Sigmoid colon (tissue), 7 donors: ENCODE measurements around the gene SBSN. TPM values are rescaled to one million over a fixed set of nuclear protein-coding genes. Genes with fewer than 3 reads are reported as not detected.

Experiments
- DNase-seq: peaks from one replicate; pipeline ENCODE4 v3.0.0-alpha.2; 2019
- H3K27ac ChIP-seq, 4 donors: fragments of 200-600 bp; sonication (generic); one replicate each; pipeline ENCODE4 v1.5.1; 2016 to 2019; ENCODE audit warnings: mild to moderate bottlenecking in 1 of 4
- H3K27me3 ChIP-seq, 3 donors: fragments of 200-600 bp; sonication (generic); one replicate each; pipeline ENCODE4 v1.5.1; 2019; ENCODE audit warnings: mild to moderate bottlenecking in 1 of 3
- H3K36me3 ChIP-seq, 4 donors: fragments of 200-600 bp; sonication (generic); one replicate each; pipeline ENCODE4 v1.5.1; 2016 to 2019
- H3K4me1 ChIP-seq, 4 donors: fragments of 200-600 bp; sonication (generic); one replicate each; pipeline ENCODE4 v1.5.1; 2017 to 2019
- H3K4me3 ChIP-seq, 4 donors: fragments of 200-600 bp; sonication (generic); one replicate each; pipeline ENCODE4 v1.5.1; 2017 to 2019; ENCODE audit warnings: mild to moderate bottlenecking in 2 of 4, moderate library complexity in 1 of 4
- H3K9me3 ChIP-seq, 4 donors: fragments of 200-600 bp in 3 of 4; sonication (generic) in 3 of 4; one replicate each; pipeline versions ENCODE4 v1.5.1 to v1.6.1; 2013 to 2019
- CTCF ChIP-seq, 4 experiments: fragments of 450-650 bp in 3 of 4; fragments of 200-600 bp in 1 of 4; IDR thresholded peaks; one replicate each; pipeline ENCODE4 v1.5.1; 2016 to 2019; ENCODE audit warnings: antibody characterized with exemption in 4 of 4, mild to moderate bottlenecking in 3 of 4, moderate library complexity in 2 of 4
- EP300 ChIP-seq, 4 donors: sonication (generic); formaldehyde crosslinking; IDR thresholded peaks; one replicate each; pipeline ENCODE4 v1.6.1; 2017; ENCODE audit warnings: antibody characterized with exemption in 4 of 4
- POLR2A ChIP-seq, 2 donors: fragments of 450-650 bp; IDR thresholded peaks; one replicate each; pipeline ENCODE4 v1.6.1; 2016; ENCODE audit warnings: antibody characterized with exemption in 2 of 2, mild to moderate bottlenecking in 2 of 2, moderate library complexity in 2 of 2
- POLR2AphosphoS5 ChIP-seq, 4 donors: sonication (generic); formaldehyde crosslinking; IDR thresholded peaks; one replicate each; pipeline ENCODE4 v1.6.1; 2017; ENCODE audit warnings: antibody characterized with exemption in 4 of 4
- WGBS, 2 donors: extraction: QIAGEN DNeasy Blood & Tissue Kit; methylation state at CpG; one replicate each; pipeline ENCODE4 v1.1.7; 2013; 5-methylcytosine and 5-hydroxymethylcytosine counted together
- intact Hi-C: fragments of 100-400 bp; cut with DNase I; formaldehyde crosslinking; loops from one replicate; pipeline ENCODE4 v1.15.1; 2023
- polyA plus RNA-seq, 3 donors: library from polyadenylated mRNA; stranded (reverse); fragments of 200-250 nt; gene quantifications; one replicate each; pipeline ENCODE4 v1.2.3, GENCODE V29; 2013
- total RNA-seq, 4 donors: library from RNA; depleted of rRNA; stranded (reverse); fragments of >200 nt; gene quantifications; one replicate each; pipeline ENCODE4 v1.1.0, GENCODE V29; 2016
- donor health status: healthy with polysubstance abuse.
- donor health status: Bipolar disorder and iron deficiency.
- donor health status: healthy.

The SBSN gene
- total and polyA plus RNA-seq, 7 donors: 0.17 to 1.2 TPM; not detected in 5

DNA sequence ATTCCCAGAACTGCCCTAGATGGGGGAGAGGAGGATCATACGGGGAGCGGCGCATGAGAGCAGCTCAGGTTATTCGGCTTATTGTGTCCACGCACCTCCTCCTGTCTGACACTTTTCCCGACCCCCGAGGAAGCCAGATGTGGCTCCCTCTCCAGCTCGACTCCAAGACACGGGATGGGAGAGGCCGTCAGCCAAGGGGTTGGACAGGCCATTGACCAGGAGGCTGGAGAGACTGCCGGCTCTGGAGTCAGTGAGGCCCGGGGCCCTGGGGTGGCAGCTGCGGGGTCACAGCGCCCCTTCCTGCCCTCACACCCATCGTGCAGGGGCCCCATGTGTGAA lies 17.5 kb downstream of the SBSN start:
- 10 to 11% methylated on average over 15 of the region's 15 CpGs for WGBS, 2 donors
- peaks cover 8 to 88% (median 61%) of the 10 kb centered on the region in 3 donors for H3K27me3 ChIP-seq

DNA sequence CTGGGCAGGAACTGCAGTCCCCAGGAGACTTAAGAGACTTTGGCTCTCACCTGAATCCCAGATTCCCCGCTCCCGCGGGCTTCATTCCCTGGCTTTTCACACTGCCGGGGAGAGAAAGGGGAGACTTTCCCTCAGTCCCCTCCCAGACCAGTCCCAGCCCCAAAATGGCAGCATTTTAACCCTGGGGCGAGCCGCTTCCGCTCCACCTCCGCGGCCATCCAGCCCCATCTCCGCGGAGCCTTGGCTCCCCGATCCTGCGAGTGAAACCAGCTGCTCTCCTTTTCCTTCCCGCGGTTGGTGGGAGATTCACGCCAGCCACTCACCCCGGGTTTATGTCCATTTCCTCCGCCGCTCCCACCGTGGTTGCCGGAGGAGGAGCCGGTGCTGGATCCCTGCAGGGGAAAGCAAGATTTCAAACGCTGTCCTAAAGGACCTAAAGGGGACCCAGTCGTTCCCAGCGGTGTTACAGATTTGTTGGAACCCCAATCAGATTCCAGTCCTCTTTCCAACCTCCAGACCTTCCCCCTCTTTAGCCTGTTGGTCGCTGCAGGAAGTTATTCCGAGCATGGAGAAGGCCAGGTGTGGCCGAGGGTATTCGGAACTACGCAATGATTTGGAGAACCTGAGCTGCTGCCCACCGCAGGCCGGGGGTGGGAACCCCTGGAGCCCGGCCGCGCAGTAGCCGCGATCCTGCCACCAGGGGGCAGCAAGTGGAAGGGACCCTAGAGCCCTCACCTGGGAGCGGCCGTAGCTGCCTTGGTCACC lies 18.1 kb downstream of the SBSN start:
- 0 to 1% methylated on average over 39 of the region's 39 CpGs for WGBS, 2 donors
- H3K27ac ChIP-seq: peak overlapping the region in 3 of 4 donors; percentile 6 to 27 (median 15)
- TF ChIP-seq POLR2AphosphoS5 (IDR thresholded peaks at IDR 0.05) (no peak), EP300 (IDR thresholded peaks at IDR 0.05) (no peak), POLR2A (IDR thresholded peaks at IDR 0.05) (no peak), CTCF (IDR thresholded peaks at IDR 0.05) (peak; percentile 72 to 87 (median 80))
- peak; percentile 83 for DNase-seq
- H3K27me3 ChIP-seq: peaks cover 8 to 85% (median 61%) of the 10 kb centered on the region in 3 donors
- H3K9me3 ChIP-seq: no peaks in the 10 kb centered on the region
- H3K4me3 ChIP-seq: peak overlapping the region; percentile 11 to 37 (median 30)
- peaks cover 0 to 15% (median 11%) of the 10 kb centered on the region in 4 donors for H3K4me1 ChIP-seq
- H3K36me3 ChIP-seq: no peaks in the 10 kb centered on the region
- intact Hi-C loops: no loop called here

More for the DNA sequence above, 17.5 kb downstream of the SBSN start:
- DNase-seq: no peak
- Histone ChIP-seq H3K9me3 (no peaks in the 10 kb centered on the region), H3K4me3 (peak overlapping the region in 3 of 4 donors; percentile 27 to 37 (median 33)), H3K36me3 (no peaks in the 10 kb centered on the region), H3K27ac (no peak overlapping the region), H3K4me1 (peaks cover 0 to 15% (median 11%) of the 10 kb centered on the region in 4 donors)
- TF ChIP-seq EP300 (IDR thresholded peaks at IDR 0.05) (no peak), CTCF (IDR thresholded peaks at IDR 0.05) (peak in 2 of 4 experiments; percentile 2 to 14), POLR2AphosphoS5 (IDR thresholded peaks at IDR 0.05) (no peak)
- intact Hi-C loops: no loop called here

- H3K4me1 ChIP-seq: peaks cover 0 to 15% (median 11%) of the 10 kb centered on the region in 4 donors
- DNase-seq: no peak
- no peak overlapping the region for H3K4me3 ChIP-seq
- no peak for TF ChIP-seq CTCF (IDR thresholded peaks at IDR 0.05)
- TF ChIP-seq POLR2A (IDR thresholded peaks at IDR 0.05): no peak
- no peak for TF ChIP-seq EP300 (IDR thresholded peaks at IDR 0.05)
- TF ChIP-seq POLR2AphosphoS5 (IDR thresholded peaks at IDR 0.05): no peak
- peaks cover 8 to 76% (median 57%) of the 10 kb centered on the region in 3 donors for H3K27me3 ChIP-seq
- no peaks in the 10 kb centered on the region for H3K9me3 ChIP-seq
- no peaks in the 10 kb centered on the region for H3K36me3 ChIP-seq
- H3K27ac ChIP-seq: peak overlapping the region in 1 of 4 donors; percentile 15
- WGBS, 2 donors: 22 to 32% methylated on average over 12 of the region's 12 CpGs
- intact Hi-C loops: no loop called here
Measured at GRCh38 chr19:35509018-35509652, 19.0 kb downstream of the SBSN start.

DNA sequence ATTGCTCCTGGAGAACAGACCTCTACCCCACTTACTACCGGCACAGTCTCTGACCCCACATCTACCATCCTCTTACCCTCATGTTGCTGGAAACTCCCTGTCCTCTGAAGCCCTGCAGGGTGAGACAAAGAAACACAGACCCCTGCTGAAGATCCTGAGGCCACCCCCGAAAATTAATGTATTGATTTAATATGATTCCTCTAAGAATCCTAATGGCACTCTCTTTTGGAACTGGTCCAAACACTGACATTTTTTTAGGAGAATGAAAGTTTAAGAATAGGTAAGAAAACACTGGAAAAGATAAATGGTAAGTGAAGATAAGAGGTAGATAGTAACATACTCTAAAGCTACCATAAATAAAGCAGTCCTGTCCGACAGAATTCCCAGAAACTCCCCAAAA lies 20.0 kb downstream of the SBSN start:
- 93 to 95% methylated on average over 3 of the region's 3 CpGs for WGBS, 2 donors
- no peak for TF ChIP-seq EP300 (IDR thresholded peaks at IDR 0.05)
- no peak for TF ChIP-seq POLR2AphosphoS5 (IDR thresholded peaks at IDR 0.05)
- TF ChIP-seq CTCF (IDR thresholded peaks at IDR 0.05): no peak
- no peak for TF ChIP-seq POLR2A (IDR thresholded peaks at IDR 0.05)
- H3K4me1 ChIP-seq: peaks cover 0 to 15% (median 11%) of the 10 kb centered on the region in 4 donors
- H3K27ac ChIP-seq: no peak overlapping the region
- DNase-seq: no peak
- no peaks in the 10 kb centered on the region for H3K9me3 ChIP-seq
- no peaks in the 10 kb centered on the region for H3K36me3 ChIP-seq
- intact Hi-C loops: no loop called here
- peaks cover 8 to 66% (median 47%) of the 10 kb centered on the region in 3 donors for H3K27me3 ChIP-seq
- no peak overlapping the region for H3K4me3 ChIP-seq
